Kidney (tissue), 14 donors: Measurements from ENCODE around the gene XYLT1. TPM values are rescaled to one million over a fixed set of nuclear protein-coding genes. Genes with fewer than 3 reads are reported as not detected.
A peak's percentile ranks its signal among the peaks of the same experiment; 100 is the strongest.

Source experiments
- DNase-seq, 5 donors: peaks; one replicate each; pipeline ENCODE4 v3.0.0-alpha.2; 2013 to 2020
- FAIRE-seq: peaks from 2 replicates; lab custom pipeline; 2012; peaks lifted over from hg19 to GRCh38; lab: Jason Lieb, UNC
- H3K27ac ChIP-seq, 2 donors: one replicate each; pipeline ENCODE4 v1.7.0; 2013; ENCODE audit warnings: low read depth in 2 of 2, low read length in 2 of 2, inconsistent platforms in 1 of 2
- H3K27me3 ChIP-seq: one replicate; pipeline ENCODE4 v1.7.1; 2013; ENCODE audit warnings: low read length, inconsistent platforms; ENCODE audit not compliant: control insufficient read depth, insufficient read depth
- H3K36me3 ChIP-seq, 3 donors: one replicate each; pipeline versions ENCODE4 v1.7.0 to v1.7.1; 2013; ENCODE audit warnings: low read length in 3 of 3, control low read depth in 1 of 3, inconsistent platforms in 1 of 3; ENCODE audit not compliant: insufficient read depth in 3 of 3, control insufficient read depth in 2 of 3
- H3K4me1 ChIP-seq, 3 donors: one replicate each; pipeline versions ENCODE4 v1.7.0 to v1.7.1; 2013; ENCODE audit warnings: low read length in 3 of 3, inconsistent platforms in 1 of 3, low read depth in 1 of 3; ENCODE audit not compliant: control insufficient read depth in 2 of 3, insufficient read depth in 2 of 3
- H3K4me3 ChIP-seq, 3 donors: one replicate each; pipeline versions ENCODE4 v1.7.0 to v1.8.1; 2013; ENCODE audit warnings: low read length in 3 of 3, control low read depth in 1 of 3, inconsistent platforms in 1 of 3
- H3K9ac ChIP-seq, 3 donors: one replicate each; pipeline versions ENCODE4 v1.7.0 to v1.7.1; 2013; ENCODE audit warnings: low read length in 3 of 3, control low read depth in 1 of 3, inconsistent platforms in 1 of 3
- H3K9me3 ChIP-seq, 3 donors: one replicate each; pipeline versions ENCODE4 v1.7.0 to v1.7.1; 2013; ENCODE audit warnings: low read length in 3 of 3, control low read depth in 1 of 3, inconsistent platforms in 1 of 3; ENCODE audit not compliant: control insufficient read depth in 2 of 3, insufficient read depth in 1 of 3
- CTCF ChIP-seq: IDR thresholded peaks from 3 replicates; pipeline ENCODE4 v1.5.1; 2012; ENCODE audit warnings: mild to moderate bottlenecking, moderate library complexity, borderline replicate concordance; ENCODE audit not compliant: insufficient read depth; ENCODE audit errors: extremely low read depth
- intact Hi-C: fragments of 100-400 bp; cut with DNase I; formaldehyde crosslinking; loops from one replicate; pipeline ENCODE4 v1.11.1; 2022
- polyA plus RNA-seq: library from polyadenylated mRNA; stranded (reverse); fragments of 350-450 nt; fragmentation: Illumina TruSeq; extraction: RNeasy Lipid Tissue Mini Kit (QIAGEN cat#74804); gene quantifications from one replicate; pipeline ENCODE4 v1.2.3, GENCODE V29; 2014; ENCODE audit warnings: low read depth, low replicate concordance; ENCODE audit not compliant: insufficient read depth
- total RNA-seq: library from RNA; stranded (reverse); fragmentation: NEBNext Ultra II Directional; extraction: Animal tissue kit (Norgen Biotek cat#: 25700); gene quantifications from one replicate; pipeline ENCODE4 v1.2.1, GENCODE V29; 2021
- donor health status: control.
- donor health status: control.
- donor health status: control.
- donor health status: control.
- donor health status: control.
- donor health status: DM: yes; HTN: yes; CAD: no.
- donor health status: Normal renal cell carcinoma (clear cell type).

XYLT1 gene
- total and polyA plus RNA-seq, 2 donors from 2014 or later: 0.52 to 7.6 TPM

- no peaks in the 10 kb centered on the region for H3K4me1 ChIP-seq
- no peaks in the 10 kb centered on the region for H3K36me3 ChIP-seq
- DNase-seq (peak in 1 of 5 donors; percentile 7), FAIRE-seq (no peak)
- no peaks in the 10 kb centered on the region for H3K9me3 ChIP-seq
- no peak overlapping the region for H3K27ac ChIP-seq
- no peak for TF ChIP-seq CTCF
- H3K27me3 ChIP-seq: no peaks in the 10 kb centered on the region
- no peak overlapping the region for H3K4me3 ChIP-seq
- H3K9ac ChIP-seq: no peak overlapping the region
- intact Hi-C loops: no loop called here
Measured at GRCh38 chr16:17105239-17105797, 365.4 kb downstream of the XYLT1 start.

GRCh38 chr16:17104654-17105053, 366.1 kb downstream of the XYLT1 start:
- no peak for TF ChIP-seq CTCF
- H3K9me3 ChIP-seq: no peaks in the 10 kb centered on the region
- DNase-seq: no peak

GRCh38 chr16:17103216-17103615, 367.5 kb downstream of the XYLT1 start:
- no peaks in the 10 kb centered on the region for H3K36me3 ChIP-seq
- H3K4me1 ChIP-seq: no peaks in the 10 kb centered on the region
- H3K27me3 ChIP-seq: no peaks in the 10 kb centered on the region
- TF ChIP-seq CTCF: no peak
- H3K27ac ChIP-seq: no peak overlapping the region
- no peak for DNase-seq
- intact Hi-C loops: no loop called here
- H3K4me3 ChIP-seq: no peak overlapping the region
- H3K9ac ChIP-seq: no peak overlapping the region
- no peak for FAIRE-seq
- no peaks in the 10 kb centered on the region for H3K9me3 ChIP-seq

More at GRCh38 chr16:17104654-17105053, 366.1 kb downstream of the XYLT1 start:
- Histone ChIP-seq H3K9ac (no peak overlapping the region), H3K27ac (no peak overlapping the region), H3K27me3 (no peaks in the 10 kb centered on the region), H3K4me3 (no peak overlapping the region), H3K36me3 (no peaks in the 10 kb centered on the region), H3K4me1 (no peaks in the 10 kb centered on the region)
- FAIRE-seq: no peak
- intact Hi-C loops: no loop called here

- no peaks in the 10 kb centered on the region for H3K4me1 ChIP-seq
- intact Hi-C loops: no loop called here
- FAIRE-seq: no peak
- no peak overlapping the region for H3K4me3 ChIP-seq
- no peak overlapping the region for H3K9ac ChIP-seq
- no peak overlapping the region for H3K27ac ChIP-seq
- TF ChIP-seq CTCF: no peak
- H3K36me3 ChIP-seq: no peaks in the 10 kb centered on the region
- no peaks in the 10 kb centered on the region for H3K9me3 ChIP-seq
- no peak for DNase-seq
- no peaks in the 10 kb centered on the region for H3K27me3 ChIP-seq
Measured at GRCh38 chr16:17101646-17102045, 369.1 kb downstream of the XYLT1 start.
